ELF-1 (cell line): ENCODE measurements around the gene PPP2R3A.

ENCODE experiments used
- DNase-seq: peaks from one replicate; pipeline ENCODE4 v3.0.0-alpha.2; 2016; ENCODE audit warnings: low read depth, low spot score

The PPP2R3A gene

GRCh38 chr3:135973841-135974240 lies 8.3 kb downstream of the PPP2R3A start:
- no peak for DNase-seq

GRCh38 chr3:135975053-135975452 lies 9.5 kb downstream of the PPP2R3A start:
- DNase-seq = no peak

- no peak for DNase-seq
Measured at GRCh38 chr3:135975536-135975935, 10.0 kb downstream of the PPP2R3A start.

GRCh38 chr3:135980343-135980742 lies 14.8 kb downstream of the PPP2R3A start:
- DNase-seq = no peak

- no peak for DNase-seq
Measured at GRCh38 chr3:135981701-135982403, 16.3 kb downstream of the PPP2R3A start.

- no peak for DNase-seq
Measured at GRCh38 chr3:135982404-135982761, 16.9 kb downstream of the PPP2R3A start.

- DNase-seq = no peak
Measured at GRCh38 chr3:135982922-135983581, 17.5 kb downstream of the PPP2R3A start.

GRCh38 chr3:135987661-135988060 lies 22.1 kb downstream of the PPP2R3A start:
- no peak for DNase-seq

GRCh38 chr3:135989242-135989641 lies 23.7 kb downstream of the PPP2R3A start:
- no peak for DNase-seq

- DNase-seq = no peak
Measured at GRCh38 chr3:135990903-135991302, 25.4 kb downstream of the PPP2R3A start.

GRCh38 chr3:135991621-135992020 lies 26.1 kb downstream of the PPP2R3A start:
- no peak for DNase-seq

- DNase-seq = no peak
Measured at GRCh38 chr3:135992072-135992471, 26.5 kb downstream of the PPP2R3A start.

- no peak for DNase-seq
Measured at GRCh38 chr3:135994708-135995337, 29.3 kb downstream of the PPP2R3A start.

- no peak for DNase-seq
Measured at GRCh38 chr3:135995766-135996165, 30.2 kb downstream of the PPP2R3A start.

GRCh38 chr3:135997554-135998320 lies 32.2 kb downstream of the PPP2R3A start:
- DNase-seq = no peak

GRCh38 chr3:136008221-136008620 lies 42.7 kb downstream of the PPP2R3A start:
- DNase-seq = no peak

- DNase-seq = peak; percentile 30
Measured at GRCh38 chr3:136008732-136009470, 43.4 kb downstream of the PPP2R3A start.

- DNase-seq = no peak
Measured at GRCh38 chr3:136018876-136019275, 53.3 kb downstream of the PPP2R3A start.

GRCh38 chr3:136021803-136022202 lies 56.3 kb downstream of the PPP2R3A start:
- DNase-seq = no peak

- DNase-seq = no peak
Measured at GRCh38 chr3:136022529-136023263, 57.2 kb downstream of the PPP2R3A start.
